ENCODE results near the gene CALHM2.

The CALHM2 gene

DNA sequence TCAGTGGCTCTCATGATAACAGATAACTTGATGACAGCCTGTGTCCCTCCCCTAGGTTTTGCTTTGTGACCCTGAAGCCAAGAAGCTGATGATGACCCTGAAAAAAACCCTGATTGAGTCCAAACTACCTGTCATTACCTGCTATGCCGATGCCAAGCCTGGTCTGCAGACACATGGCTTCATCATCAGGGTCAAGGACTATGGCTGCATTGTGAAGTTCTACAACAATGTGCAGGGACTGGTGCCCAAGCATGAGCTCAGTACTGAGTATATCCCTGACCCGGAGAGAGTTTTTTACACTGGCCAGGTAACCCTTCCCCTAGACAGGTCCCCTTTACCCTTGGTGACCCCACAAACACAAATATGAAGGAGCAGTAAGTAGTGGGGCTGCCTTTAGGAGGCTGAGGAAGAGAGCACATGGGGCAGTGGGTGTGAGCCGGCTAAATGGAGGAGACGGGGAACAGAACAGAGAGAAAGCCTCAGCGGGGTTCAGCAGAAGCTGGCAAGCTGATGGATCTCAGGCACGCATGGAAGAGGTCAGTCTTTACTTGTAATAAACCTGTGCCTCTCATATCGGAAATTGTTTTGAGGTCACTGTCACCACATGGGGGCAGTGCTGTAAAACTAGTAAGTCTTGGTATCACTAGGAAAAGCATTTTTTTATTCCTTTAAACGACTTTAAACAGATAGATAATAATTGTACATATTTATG lies 35.6 kb downstream of the CALHM2 start:
- DNase-seq (ENCODE audit: low spot score): peak; percentile 75

DNA sequence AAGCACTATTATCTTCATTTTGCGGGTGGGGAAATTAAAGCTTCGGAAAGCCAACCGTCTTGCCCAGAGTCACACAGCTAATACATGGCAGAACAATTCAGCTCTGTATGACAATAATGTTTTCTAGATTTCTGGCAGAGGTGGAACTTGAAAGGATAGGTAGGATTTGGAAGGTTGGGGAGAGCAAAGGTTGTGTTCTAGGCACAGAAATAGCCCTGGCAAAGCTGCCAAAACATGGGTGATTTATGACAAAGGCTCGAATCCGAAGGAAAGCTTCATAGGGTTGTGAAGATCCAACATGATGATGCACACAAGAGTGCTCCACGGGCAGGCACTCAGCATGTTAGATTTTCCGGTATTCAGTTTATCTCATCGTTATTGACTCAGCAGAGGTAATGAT lies 36.6 kb downstream of the CALHM2 start:
- DNase-seq (ENCODE audit: low spot score): no peak

DNA sequence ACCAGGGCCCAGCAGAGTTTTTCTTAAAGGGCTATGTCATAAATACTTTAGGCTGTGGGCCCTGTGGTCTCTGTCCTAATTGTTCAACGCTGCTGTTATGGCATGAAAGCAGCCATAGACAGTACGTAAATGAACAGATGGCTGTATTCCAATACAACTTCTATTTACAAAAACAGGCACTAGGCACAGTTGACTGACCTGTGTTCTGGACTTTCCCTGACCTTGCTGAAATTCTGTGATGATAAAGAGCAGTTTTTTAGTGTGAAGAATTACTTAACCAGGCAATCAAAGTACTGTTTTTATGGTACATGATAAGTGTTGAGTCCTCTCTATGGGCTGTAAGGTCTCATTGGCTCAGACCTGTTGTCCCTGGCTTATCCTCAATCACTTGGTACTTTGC lies 38.6 kb downstream of the CALHM2 start:
- no peak for DNase-seq (ENCODE audit: low spot score)

DNA sequence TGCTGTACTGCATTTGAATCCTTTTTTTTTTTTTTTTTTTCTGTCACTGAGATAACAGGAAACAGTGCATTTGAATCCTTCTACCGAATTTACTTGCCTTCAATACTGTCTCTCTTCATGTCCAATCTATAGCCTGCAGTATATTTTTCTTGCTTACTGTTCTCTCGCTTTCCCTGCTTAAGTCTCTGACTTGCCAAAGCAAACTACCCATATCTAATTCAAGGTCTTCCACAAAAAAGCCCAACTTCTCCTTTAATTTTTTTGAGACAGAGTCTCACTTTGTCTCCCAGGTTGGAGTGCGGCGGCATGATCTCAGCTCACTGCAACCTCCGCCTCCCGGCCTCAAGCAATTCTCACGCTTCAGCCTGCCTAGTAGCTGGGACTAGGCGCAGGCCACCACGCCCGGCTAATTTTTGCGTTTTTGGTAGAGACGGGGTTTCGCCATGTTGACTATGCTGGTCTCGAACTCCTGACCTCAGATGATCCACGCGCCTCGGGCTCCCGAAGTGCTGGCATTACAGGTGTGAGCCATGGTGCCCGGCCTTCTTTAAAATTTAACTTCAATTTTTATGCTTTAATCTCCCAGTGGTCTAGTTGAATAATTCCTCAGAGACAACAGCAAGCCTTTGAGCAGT lies 54.9 kb downstream of the CALHM2 start:
- DNase-seq (ENCODE audit: low spot score): no peak

DNA sequence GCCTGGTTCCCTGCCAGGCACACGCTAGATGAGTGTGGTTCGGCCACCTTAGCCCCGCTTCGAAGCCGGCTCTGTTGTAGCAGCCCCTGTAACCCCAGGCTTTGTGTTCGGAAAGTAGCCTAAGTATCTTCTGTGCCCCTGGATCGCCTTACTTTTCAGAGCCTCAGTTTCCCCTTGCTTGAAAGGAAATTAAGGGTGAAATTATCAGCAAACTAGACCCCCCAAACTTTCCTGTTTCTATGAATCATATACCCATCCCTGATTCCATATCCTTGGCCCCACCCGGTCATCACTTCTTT lies 55.4 kb downstream of the CALHM2 start:
- DNase-seq (ENCODE audit: low spot score): no peak
